ENCODE data around the gene SYT2.
A peak's percentile ranks its signal among the peaks of the same experiment; 100 is the strongest.

SYT2 gene

DNA sequence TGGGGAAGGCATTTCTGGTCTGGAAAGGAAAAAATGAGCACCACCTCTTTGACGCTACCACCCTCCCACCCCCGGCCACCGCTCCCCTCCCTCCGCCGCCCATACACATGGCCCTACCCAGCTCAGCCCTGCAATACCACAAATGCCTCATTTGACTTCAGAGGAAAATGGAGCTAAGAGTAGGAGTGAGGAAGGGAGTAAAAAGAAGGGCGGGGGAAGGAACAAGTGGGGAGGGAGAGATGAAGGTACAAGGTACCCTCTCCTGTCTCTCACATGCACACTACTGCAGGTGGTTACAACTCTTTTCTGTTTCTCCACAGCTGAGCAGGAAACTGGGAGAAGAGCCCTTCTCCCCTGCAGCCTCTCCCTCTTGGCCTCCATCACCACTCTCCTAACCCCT lies 7.1 kb downstream of the SYT2 start:
- DNase-seq = no peak

DNA sequence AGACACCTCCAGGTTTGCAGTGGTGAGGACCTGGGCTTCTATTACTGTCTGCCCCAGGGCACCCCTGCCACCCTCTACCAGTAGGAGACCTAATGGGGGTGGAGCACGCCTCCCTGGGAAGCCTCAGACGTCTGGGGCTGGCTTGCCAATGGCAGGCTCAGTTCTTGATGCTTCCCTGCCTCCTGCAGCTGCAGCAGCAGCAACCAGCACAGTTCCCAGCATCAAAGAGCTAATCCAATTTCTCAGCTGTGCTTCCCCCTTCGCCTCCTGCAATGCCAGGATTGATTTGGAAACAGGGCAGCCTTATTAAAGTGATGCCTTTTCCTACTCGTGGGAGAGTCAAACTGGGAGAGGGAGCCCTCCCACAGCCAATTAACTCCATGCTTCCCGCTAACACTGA lies 8.2 kb downstream of the SYT2 start:
- no peak for DNase-seq

DNA sequence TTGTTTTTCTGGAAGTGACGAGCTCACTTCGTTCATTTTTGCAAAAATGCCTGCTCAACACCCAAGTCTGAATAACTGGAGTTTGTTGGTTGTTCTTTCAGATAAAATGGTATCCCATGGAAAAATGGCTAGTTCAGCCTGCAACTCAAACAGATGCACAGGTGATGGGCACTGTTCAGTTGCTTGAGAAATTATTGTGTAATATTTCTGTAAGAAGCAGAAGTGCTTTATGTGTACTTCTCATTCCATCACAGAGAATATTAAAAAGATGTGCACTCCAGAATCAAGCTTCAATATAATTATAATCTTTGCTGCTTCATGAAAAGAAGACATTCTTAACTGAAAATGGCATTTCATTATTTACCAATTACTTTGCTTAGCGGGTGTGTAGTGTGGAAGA lies 9.1 kb downstream of the SYT2 start:
- no peak for DNase-seq

DNA sequence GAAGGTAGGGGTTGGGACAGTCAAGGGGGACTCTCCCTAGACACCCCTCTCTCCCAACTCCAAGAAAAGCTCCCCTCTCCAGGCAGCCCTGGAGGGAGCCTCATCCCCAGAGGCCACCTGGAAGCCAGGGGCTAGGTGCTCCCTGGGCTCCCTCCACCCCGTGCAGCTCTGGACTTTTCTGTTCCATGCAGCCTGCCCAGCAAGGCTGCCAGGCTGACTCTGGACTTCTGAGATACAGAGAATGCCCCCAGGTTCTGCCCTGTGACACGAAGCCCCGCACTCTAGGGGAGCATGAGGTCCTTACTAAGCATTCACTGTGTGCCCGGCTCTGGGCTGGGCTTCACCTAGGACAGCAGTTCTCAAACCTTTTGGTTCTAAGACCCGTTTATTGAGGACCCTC lies 10.2 kb downstream of the SYT2 start:
- no peak for DNase-seq

DNA sequence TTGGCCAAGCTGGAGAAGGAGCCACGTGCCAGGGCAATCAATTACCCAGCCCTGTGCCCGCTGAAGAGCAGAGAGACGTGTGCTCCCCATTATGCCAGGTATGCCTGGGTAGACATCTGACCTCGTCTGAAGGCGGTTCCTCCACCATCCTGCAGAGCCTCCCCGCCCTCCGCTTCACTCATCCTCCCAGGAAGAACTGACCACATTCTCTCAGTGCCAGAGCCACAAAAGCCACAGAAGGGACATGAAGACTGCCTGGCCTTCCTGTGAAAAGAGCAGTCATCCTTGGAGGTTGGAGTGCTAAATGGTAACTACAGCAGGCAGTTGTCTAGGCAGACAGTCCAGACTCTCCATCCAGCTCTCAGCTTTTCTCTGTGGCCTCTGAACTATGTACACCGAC lies 12.0 kb downstream of the SYT2 start:
- DNase-seq = no peak

DNA sequence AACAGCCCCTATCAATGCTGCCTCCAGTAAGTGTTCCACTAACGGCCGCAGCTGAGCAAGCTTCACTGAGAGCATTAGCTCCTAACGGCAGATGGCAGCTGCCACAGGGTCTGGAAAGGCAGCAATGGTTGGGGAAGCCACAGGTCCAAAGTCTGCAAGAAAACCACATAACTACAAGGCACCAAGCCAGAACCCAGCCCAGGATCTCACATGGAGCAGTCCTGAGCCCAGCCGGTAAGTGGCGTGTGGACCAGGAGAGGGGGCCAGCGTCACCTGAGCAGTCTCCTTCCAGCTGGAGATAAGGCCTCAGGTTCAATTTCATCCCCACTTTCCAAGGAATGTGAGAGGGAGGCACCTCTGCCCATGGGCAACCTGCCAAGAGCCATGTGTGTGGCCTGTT lies 13.2 kb downstream of the SYT2 start:
- DNase-seq = no peak

DNA sequence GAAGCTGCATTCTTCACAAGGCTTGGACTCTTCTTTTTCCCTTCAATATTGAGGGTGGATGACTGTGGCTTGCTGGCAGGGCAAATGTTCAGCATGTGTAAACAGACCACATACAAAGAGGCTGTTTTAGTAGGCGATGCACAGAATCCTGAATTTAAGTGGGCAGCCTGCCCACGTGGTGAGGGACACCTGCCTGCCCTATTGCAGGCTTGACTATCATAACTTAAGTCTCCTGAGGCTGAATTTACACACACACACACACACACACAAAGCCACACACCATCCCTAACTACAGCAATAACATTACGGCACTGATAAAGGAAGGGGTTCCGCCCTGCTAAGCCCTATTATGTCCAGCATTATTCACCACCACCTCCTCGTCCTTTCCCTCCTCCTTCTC lies 15.9 kb downstream of the SYT2 start:
- no peak for DNase-seq

DNA sequence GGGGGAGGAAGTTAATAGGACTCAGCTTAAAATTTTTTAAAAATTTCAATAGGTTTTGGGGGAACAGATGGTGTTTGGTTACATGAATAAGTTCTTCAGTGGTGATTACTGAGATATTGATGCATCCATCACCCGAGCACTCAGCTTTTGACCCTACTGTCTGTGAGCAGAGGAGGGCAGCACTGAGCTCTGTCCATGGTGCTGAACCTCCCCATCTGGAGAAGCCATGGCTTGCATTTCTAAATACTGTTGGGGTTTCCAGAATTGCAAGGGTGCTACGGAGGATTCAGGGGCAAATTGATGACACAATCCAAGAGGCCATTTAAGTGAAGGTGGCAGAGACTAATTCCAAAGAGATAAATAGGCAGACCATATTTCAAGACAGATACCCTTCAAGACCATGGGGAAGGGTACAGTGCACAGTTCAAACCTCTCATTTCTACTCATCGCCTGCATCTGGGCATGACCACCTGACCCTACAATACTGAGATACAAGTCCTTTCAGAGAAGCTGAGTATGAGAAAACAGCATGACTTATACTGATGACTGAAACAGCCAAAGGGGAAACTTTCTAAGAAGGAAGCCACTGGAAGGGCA lies 17.2 kb downstream of the SYT2 start:
- DNase-seq = peak; percentile 59

DNA sequence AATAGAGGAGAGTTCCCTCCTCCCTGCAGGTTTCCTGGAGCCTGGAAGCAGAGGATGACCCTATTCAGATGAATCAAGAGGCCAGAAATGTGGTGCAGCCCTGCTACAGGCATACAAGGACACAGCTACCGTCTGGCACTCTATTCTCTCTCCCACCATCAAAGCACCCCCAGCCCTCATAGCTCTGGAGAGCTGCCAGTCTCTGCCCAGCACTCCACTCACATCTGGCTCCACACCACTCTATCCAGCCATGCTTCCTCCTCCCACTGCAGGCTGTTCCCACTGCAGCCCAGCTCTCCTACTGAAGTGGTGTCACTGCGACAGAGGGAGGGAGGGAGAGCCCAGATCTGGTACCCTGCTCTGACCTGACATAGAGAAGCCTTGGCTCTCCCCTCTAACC lies 18.4 kb downstream of the SYT2 start:
- no peak for DNase-seq

DNA sequence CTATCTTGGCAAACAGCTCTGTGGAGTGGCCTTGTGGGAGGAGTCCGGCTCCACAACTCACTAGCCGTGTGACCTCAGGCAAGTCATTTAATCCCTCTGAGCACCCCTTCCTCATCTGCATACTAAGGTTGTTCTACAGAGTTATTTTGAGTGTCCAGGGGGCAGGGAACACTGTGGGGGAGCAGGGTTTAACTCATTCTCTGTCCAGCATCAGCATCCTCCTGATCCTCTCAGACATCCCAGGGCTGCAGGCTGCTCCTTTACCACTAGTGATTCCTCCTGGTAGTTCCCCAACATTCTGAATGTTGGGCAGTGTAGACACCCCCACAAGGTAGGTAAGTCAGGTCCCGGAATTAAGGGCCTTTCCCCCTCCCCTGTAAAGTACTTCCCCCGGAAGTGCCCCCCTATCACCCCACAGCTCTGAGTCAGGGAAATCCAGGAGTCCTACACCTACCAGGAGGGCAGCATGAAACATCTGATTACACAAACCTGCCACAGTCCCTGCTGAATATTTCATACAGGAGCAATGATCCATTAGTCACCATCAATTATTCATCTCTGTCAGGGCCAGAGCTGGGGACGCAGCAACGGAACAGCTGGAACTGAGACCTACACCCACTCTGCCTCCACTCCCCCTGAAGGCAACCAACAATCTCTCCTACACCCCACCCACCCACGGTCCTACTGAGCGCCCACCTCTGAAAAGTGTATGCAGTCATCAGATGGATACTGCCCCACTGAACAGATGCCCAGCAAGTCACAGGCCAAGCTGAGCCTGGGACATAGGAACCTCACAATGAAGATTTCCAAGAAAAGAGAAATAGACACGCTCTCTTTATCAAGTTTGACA lies 20.5 kb downstream of the SYT2 start:
- DNase-seq = no peak

DNA sequence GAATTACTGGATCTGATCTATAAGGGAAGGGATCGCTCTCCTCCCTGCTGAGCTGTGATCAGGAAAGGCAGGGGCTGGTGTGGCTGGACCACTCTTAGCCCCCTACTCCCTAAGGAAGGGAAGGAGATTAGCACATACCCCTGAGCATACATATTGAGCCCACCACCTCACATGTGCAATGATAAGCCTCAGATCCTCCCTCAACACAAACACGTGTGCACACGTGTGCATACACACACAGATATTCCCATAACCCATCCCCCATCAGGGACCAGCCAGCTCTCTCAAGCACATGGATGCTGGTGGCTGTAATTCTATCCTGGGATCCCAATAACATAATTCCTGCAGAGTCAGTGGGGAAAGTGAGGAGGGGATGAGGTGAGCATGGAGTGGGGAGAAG lies 21.2 kb downstream of the SYT2 start:
- no peak for DNase-seq

DNA sequence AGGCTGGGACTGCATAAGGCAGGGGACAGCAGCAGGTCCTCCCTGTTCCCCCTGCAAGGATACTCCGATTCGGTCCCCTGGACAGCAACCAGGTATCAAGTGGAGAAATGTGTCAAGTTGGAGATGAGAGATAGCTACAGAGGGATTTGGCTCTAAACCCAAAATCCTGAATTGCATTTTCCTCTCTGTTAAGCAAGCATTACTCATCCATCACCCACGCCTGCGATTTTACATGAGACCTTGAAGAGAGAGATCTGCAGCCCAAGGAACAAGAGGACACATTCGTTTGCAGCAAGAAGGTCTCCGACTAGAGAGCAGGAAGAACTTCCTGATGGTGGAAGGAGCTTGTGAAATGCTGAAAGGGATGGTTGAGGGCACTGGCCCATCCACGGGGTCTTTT lies 21.9 kb downstream of the SYT2 start:
- no peak for DNase-seq

DNA sequence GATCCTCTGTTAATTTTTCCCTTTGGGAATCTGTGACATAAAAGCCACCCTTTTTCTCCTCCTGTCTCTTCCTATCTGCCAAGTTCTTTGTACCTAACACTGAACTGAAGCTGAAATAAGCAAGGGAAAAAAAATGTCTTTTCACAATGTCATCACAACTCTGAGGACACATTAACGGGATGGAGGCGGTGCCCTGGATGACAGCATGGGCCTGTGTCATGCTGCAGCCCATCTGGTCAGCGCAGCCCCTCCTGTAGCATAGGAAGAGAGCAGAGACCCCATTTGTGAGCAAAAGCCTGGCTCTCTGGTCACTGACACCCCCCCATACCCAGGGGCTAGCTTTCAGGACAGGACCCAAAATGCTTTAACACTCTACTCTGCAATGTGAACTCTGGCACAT lies 22.5 kb downstream of the SYT2 start:
- DNase-seq = no peak

DNA sequence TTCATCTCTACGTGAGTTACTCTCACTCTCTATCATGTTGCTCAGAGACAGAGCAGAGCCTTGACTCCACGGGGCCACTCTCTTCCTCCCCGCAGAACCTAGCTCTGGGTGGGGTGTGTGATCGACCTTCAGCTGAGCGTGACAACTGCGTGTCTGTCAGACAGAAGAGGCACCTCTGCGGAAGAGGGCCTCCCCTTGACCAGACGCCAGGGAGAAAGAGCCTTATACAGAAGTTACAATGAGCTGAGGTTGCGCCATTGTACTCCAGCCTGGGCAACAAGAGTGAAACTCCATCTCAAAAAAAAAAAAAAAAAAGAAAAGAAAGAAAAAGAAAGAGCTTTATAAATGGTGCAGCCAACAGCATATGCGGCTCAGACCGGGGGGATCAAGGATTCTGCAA lies 22.9 kb downstream of the SYT2 start:
- no peak for DNase-seq

DNA sequence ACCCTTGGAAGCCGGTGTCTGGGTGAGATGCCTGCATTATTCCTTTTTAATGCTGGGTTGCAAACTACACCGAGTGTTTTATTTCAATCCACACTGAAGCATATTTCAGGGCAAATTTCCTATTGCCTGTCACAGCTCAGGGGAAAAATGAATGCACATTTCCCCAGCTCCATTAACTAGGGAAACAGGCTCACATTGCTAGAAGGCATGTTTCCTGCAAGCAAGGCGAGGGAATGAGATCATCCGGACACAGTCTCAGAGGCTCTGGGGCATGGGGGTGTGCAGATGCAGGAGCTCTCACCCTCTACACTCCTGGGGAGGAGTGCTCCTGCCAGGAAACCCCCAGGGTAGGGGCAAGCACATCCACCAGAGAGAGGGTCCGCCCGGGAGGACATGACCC lies 24.6 kb downstream of the SYT2 start:
- DNase-seq = no peak

DNA sequence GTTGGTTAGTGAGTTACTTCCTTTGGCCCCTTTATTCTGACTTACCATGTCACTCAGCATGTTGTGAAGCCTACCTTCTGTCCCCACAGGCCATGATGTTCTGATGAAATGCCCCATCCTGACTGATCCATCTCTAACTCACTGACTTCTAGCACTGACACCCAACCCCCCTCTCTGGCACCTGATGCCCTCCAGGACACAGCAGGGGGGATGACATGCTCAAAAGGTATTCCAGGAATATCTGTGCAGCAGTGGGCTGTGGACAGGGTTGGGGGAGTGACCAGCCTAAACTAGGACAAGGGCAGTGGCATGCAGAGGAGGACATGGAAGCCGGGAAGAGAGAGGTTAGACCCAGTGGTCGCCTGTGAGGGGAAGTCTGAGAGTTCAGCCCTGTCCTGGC lies 25.5 kb downstream of the SYT2 start:
- DNase-seq = no peak

DNA sequence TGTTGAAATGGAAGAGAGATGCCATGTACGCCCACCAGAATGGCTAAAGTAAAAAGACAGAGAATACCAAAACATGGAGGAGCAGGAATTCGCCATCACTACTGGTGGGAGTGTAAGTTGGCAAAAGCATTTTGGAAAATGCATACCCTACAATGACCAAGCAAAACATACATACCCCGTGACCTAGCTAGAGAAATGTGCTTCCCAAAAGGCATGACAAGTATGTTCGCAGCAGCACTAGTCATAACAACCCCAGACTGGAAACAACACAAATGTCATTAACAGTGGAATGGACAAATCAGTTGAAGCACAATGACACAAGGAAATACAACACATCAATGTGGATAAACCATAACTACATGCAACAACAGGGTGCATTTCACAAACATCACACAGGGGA lies 27.2 kb downstream of the SYT2 start:
- no peak for DNase-seq

DNA sequence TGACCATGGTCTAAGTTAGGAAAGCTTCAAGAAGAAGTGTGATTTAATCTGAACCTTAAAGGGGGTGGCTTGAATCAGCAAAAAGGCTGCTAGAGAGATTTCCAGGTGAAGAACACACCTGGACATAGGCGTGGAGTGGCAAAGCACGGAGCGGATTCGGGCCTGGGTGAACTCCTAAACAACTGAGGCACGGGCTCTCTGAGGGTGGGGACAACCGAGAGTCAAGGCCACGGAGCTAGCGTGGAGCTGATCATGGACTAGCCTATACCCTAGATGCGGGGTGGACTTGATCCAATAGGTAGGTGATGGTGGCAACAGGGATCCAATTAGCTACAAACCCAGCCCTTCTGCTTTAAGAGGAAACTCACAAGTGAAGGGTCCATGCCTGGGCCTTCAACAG lies 27.8 kb downstream of the SYT2 start:
- no peak for DNase-seq

DNA sequence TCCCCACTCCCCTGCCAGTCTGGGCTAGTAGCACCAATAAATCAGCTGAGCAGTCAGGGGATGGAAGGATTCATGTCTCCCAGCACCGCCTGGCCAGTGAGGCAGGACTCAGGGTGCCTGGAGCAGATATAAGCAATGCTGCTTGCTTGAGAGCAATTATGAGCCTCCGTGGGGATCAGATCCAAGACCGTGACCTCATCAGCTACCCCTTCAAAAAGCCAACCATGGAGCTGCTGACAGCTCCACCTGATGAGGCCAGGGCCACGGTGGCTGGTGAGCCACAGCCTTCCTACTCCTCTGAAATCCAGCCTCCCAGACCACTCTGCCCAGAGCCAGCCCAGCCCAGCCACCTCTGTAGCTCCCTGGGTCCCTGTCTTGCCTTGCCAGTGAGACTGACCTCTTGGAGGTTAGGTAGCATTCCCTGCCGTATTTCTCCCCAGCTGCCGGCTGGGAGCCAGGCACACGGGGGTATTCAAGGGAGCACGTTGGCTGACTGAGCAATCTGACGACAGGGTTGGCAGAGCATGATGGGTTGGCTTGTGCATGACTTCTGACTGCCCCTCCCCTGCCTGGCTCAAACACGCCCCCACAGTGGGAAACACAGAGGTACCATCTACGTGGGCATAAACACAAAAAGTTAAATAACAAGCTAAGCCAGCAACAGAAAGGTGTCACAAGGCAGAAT lies 28.4 kb downstream of the SYT2 start:
- no peak for DNase-seq

DNA sequence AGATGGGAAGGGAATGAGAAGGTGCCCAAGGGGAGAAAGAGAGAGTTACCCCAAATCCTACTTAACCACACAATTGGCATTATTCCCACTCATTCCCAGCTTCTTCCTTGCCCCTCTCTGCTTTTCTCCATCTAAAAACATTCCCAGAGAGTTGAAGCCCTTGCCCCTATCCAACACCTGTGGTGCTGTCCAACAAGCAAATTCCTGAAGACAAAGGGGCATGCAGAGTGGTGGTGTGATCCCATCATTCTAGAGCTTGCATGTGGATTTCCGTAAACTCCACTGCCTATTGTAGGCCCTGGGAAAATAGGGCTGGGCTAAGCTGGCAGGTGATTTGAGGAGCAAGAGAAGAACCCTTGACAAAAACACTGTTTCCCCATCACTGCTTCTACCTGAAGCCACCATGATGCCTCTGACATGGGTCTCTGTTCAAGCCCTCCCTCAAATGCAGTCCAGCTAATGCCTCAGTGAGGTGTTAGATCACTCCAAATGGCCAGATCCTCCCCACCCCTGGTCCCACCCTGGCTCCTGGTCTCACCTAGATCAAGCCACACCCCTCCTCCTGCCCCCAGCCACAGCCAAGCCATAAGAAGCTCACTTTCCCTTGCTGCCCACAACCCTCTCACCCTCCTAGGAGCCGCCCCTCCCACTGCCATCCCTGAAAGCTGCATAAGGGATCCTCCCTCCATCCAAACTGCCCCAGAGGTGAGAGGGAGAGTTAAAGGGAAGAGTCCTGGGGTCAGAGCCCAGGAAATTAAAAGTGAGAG lies 29.5 kb downstream of the SYT2 start:
- no peak for DNase-seq

DNA sequence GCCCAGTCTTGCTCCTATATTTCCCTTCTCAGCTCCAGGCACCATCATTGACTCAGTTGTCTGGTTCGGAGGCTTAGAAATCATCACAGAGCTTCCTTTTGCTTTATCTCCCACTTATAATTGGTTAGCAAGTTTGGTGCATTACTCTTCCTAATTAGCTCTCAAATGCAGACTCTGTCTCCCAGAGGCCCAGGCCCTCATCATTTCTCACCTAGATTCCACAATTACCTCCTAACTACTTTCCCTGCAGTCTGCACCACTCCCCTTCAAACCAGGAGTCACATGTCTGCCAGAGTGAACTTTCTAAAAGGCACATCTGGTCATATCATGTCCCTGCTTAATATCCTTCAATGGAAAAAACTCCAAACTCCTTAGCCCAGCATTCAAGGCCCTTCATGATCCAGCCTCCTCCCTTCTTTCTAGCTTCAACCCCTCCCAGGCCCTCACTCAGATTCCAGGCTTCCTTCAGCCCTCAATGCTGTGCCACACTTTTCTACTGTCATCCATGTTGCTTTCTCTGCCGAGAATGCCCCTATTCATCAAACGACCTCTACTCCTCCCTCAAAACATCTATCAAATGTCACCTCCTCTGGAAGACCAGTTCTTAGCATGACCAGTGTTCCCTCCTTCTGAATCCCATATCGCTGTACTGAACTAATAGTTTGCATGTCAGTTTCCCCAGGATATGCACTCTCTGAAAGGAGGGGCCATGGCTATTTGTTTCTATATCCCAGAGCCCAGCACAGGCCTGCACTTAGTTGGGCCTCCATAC lies 30.7 kb downstream of the SYT2 start:
- DNase-seq = no peak

DNA sequence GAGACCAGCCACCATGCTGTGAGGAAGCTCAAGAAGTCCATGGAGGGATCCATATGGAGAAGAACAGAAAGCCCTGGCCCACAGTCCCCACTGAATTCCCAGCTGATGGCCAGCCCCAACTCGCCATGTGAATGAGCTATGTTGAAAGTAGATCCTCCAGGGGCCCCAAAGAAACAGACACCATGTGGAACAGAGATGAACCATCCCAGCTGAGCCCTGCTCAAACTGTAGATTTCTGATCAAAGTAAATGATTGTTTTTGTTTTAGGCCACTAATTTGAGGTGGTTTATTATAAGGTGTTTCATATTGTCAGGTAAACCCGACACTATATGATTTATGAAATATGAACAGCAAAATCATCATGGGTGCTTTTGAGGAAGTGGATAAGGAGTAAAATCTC lies 32.8 kb downstream of the SYT2 start:
- no peak for DNase-seq

DNA sequence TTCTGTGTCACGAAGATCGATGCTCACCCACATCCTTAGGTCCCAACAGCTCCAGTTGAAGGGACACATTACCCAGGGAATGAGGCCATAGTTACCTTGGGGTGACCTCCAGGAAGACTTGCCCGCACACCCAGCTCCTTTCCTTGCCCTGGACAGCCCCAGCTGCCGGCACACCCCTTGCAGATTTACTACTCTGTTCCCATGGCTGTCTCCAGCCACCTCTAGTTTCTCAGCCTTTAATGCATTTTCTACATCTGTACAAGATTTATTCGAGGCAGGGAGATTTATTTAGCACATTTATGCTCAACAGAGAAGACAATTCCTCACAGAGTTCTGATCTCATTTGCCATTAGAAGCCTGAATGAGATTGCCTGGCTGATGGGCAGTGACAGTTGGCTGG lies 36.7 kb downstream of the SYT2 start:
- DNase-seq = no peak

Data from stimulated activated CD4-positive, alpha-beta T cell treated with anti-CD3 and anti-CD28 coated beads, Interleukin-4, amount 100 ng/mL, for 1 hour (primary cell).